GM19023 (cell line): ENCODE measurements around the gene MBOAT1.
"Not testable (repeated sequence)": the region's sequence is repeated elsewhere in the genome, so short reads cannot be mapped to it uniquely, and the experiment has no call there.

Source experiments
- ATAC-seq: cut with Tn5 transposase; IDR thresholded peaks from one replicate; pipeline ENCODE4 v1.9.1; 2021; ENCODE audit warnings: mild to moderate bottlenecking, moderate library complexity; ENCODE audit not compliant: unreplicated experiment

Gene MBOAT1

GRCh38 chr6:20212392-20213111 lies at the start of gene MBOAT1:
MBOAT1 (minus strand) TSS chr6:20212469; CDS start chr6:20212234, 235 bp downstream.
- peak; percentile 88 for ATAC-seq

- ATAC-seq = no peak
These were observed 49.4 kb upstream of the MBOAT1 start for GRCh38 chr6:20261685-20262084.

- ATAC-seq = peak; percentile 80
These were observed 48.1 kb upstream of the MBOAT1 start for GRCh38 chr6:20260360-20260759.

- no peak for ATAC-seq
These were observed 47.2 kb upstream of the MBOAT1 start for GRCh38 chr6:20259316-20260049.

GRCh38 chr6:20255428-20255827 lies 43.2 kb upstream of the MBOAT1 start:
- no peak for ATAC-seq

GRCh38 chr6:20254295-20254694 lies 42.0 kb upstream of the MBOAT1 start:
- no peak for ATAC-seq

GRCh38 chr6:20253021-20253420 lies 40.8 kb upstream of the MBOAT1 start:
- ATAC-seq = no peak

GRCh38 chr6:20252311-20252710 lies 40.0 kb upstream of the MBOAT1 start:
- no peak for ATAC-seq

- no peak for ATAC-seq
These were observed 39.3 kb upstream of the MBOAT1 start for GRCh38 chr6:20251525-20251924.

- ATAC-seq = no peak
These were observed 33.9 kb upstream of the MBOAT1 start for GRCh38 chr6:20246125-20246524.

- ATAC-seq = not testable (repeated sequence)
These were observed 32.8 kb upstream of the MBOAT1 start for GRCh38 chr6:20244807-20245681.

GRCh38 chr6:20243288-20243687 lies 31.0 kb upstream of the MBOAT1 start:
- no peak for ATAC-seq

GRCh38 chr6:20242397-20242796 lies 30.1 kb upstream of the MBOAT1 start:
- no peak for ATAC-seq

GRCh38 chr6:20241102-20241501 lies 28.8 kb upstream of the MBOAT1 start:
- no peak for ATAC-seq

GRCh38 chr6:20238688-20239587 lies 26.7 kb upstream of the MBOAT1 start:
- ATAC-seq = no peak

- ATAC-seq = no peak
These were observed 25.6 kb upstream of the MBOAT1 start for GRCh38 chr6:20237677-20238460.

- no peak for ATAC-seq
These were observed 24.8 kb upstream of the MBOAT1 start for GRCh38 chr6:20236909-20237600.

GRCh38 chr6:20236344-20236743 lies 24.1 kb upstream of the MBOAT1 start:
- no peak for ATAC-seq

- no peak for ATAC-seq
These were observed 22.8 kb upstream of the MBOAT1 start for GRCh38 chr6:20235041-20235440.
